HepG2 (cell line): ENCODE data around the gene NRN1L. TPM values are rescaled to one million over a fixed set of nuclear protein-coding genes. Genes with fewer than 3 reads are reported as not detected.

ENCODE experiments used
- ATAC-seq: fragments of 200-7000 bp; cut with Tn5 transposase; 3 replicates; pipeline ENCODE4 v1.9.1; 2020; ENCODE audit warnings: mild to moderate bottlenecking, moderate library complexity
- BruUV-seq: library from RNA; stranded (reverse); fragments of 400-500 nt; replicated peaks from 2 replicates; lab custom pipeline; 2021; lab: Mats Ljungman, UMichigan
- CTCF ChIA-PET: fragments of 300-600 bp; formaldehyde crosslinking; extraction: SDS; loops from one replicate; lab custom pipeline; 2021; ENCODE audit warnings: low total read pairs, inconsistent platforms, low intra/inter-chr PET ratio; lab: Yijun Ruan, JAX
- POLR2A ChIA-PET: fragments of 350-600 bp; sonication (Branson Sonifier 250); formaldehyde crosslinking; loops from one replicate; lab custom pipeline; 2020; ENCODE audit warnings: antibody characterized with exemption, inconsistent platforms; lab: Yijun Ruan, JAX
- DNase-seq: peaks from one replicate; pipeline ENCODE4 v3.0.0-alpha.2; 2015; ENCODE audit warnings: low spot score
- FAIRE-seq: peaks from 3 replicates; lab custom pipeline; 2011; peaks lifted over from hg19 to GRCh38; lab: Jason Lieb, UNC
- H2AFZ ChIP-seq: one replicate; pipeline ENCODE4 v1.6.1; 2011; ENCODE audit warnings: low read length, inconsistent platforms
- H3K27ac ChIP-seq: fragments of 300-600 bp; 3 replicates; pipeline ENCODE4 v1.8.0; 2011; ENCODE audit warnings: mixed run types, mild to moderate bottlenecking, mixed read lengths, low read length, inconsistent platforms; ENCODE audit not compliant: insufficient read depth; ENCODE audit errors: extremely low read length
- H3K27me3 ChIP-seq, 2 experiments: fragments of 200-600 bp in 1 of 2; 2 replicates in 1 of 2; 3 replicates in 1 of 2; pipeline versions ENCODE4 v1.6.0 to v1.8.0; 2011; ENCODE audit warnings: low read length in 2 of 2, mild to moderate bottlenecking in 2 of 2, moderate library complexity in 2 of 2, inconsistent platforms in 1 of 2; ENCODE audit not compliant: insufficient read depth in 2 of 2, control insufficient read depth in 1 of 2
- H3K36me3 ChIP-seq, 2 experiments: fragments of 200-600 bp in 1 of 2; replicated peaks in 1 of 2; 2 replicates in 1 of 2; 3 replicates in 1 of 2; pipeline versions ENCODE4 v1.5.1 to v1.8.0; 2011; ENCODE audit warnings: low read length in 2 of 2, inconsistent platforms in 1 of 2; ENCODE audit not compliant: insufficient read depth in 2 of 2, control insufficient read depth in 1 of 2
- H3K4me1 ChIP-seq: 2 replicates; pipeline ENCODE4 v1.5.1; 2012; ENCODE audit warnings: low read length, inconsistent platforms; ENCODE audit not compliant: insufficient read depth
- H3K4me2 ChIP-seq: 2 replicates; pipeline ENCODE4 v1.6.0; 2011; ENCODE audit warnings: low read depth, low read length, inconsistent platforms
- H3K4me3 ChIP-seq, 3 experiments: fragments of 200-600 bp in 1 of 3; sonication (generic), shearing (Covaris generic) in 1 of 3; replicated peaks in 1 of 3; 2 replicates each; pipeline ENCODE4 v1.5.1; 2011 to 2016; ENCODE audit warnings: low read length in 3 of 3, inconsistent platforms in 2 of 3, low read depth in 2 of 3, mild to moderate bottlenecking in 2 of 3, control low read depth in 1 of 3, mixed read lengths in 1 of 3; ENCODE audit not compliant: insufficient read depth in 1 of 3
- H3K79me2 ChIP-seq: one replicate; pipeline ENCODE4 v1.6.1; 2011; ENCODE audit warnings: low read length, inconsistent platforms; ENCODE audit not compliant: insufficient read depth
- H3K9ac ChIP-seq: 2 replicates; pipeline ENCODE4 v1.6.0; 2011; ENCODE audit warnings: mild to moderate bottlenecking, low read depth, low read length, inconsistent platforms; ENCODE audit not compliant: insufficient read depth
- H3K9me3 ChIP-seq: 2 replicates; pipeline ENCODE4 v1.5.1; 2012; ENCODE audit warnings: mild to moderate bottlenecking, low read length
- H4K20me1 ChIP-seq: 2 replicates; pipeline ENCODE4 v1.6.0; 2011; ENCODE audit warnings: inconsistent platforms, mild to moderate bottlenecking, low read length, moderate library complexity; ENCODE audit not compliant: insufficient read depth
- ATF7-NPFF ChIP-seq: sonication (generic); formaldehyde crosslinking; IDR thresholded peaks from 2 replicates; pipeline ENCODE4 v1.8.1; 2023; ENCODE audit warnings: mild to moderate bottlenecking, low read depth, missing genetic modification reagents, moderate library complexity
- GMEB2 ChIP-seq: IDR thresholded peaks from 2 replicates; pipeline ENCODE4 v1.6.1; 2016; ENCODE audit warnings: missing biosample characterization, missing genetic modification reagents, low read depth
- NCOR1 ChIP-seq: fragments of 200-600 bp; sonication (generic); IDR thresholded peaks from 2 replicates; pipeline ENCODE4 v1.7.0; 2017; ENCODE audit warnings: antibody characterized with exemption, low read length, borderline replicate concordance
- POLR2G ChIP-seq: fragments of 200-400 bp; formaldehyde crosslinking; IDR thresholded peaks from 2 replicates; pipeline ENCODE4 v1.6.1; 2018; ENCODE audit warnings: mild to moderate bottlenecking, low read depth, low read length, moderate library complexity
- RBFOX2 ChIP-seq: fragments of 200-400 bp; formaldehyde crosslinking; IDR thresholded peaks from 2 replicates; pipeline ENCODE4 v1.6.1; 2017; ENCODE audit warnings: low read depth, mild to moderate bottlenecking, low read length
- TCF7 ChIP-seq: sonication (generic); IDR thresholded peaks from 2 replicates; pipeline ENCODE4 v1.6.1; 2016; ENCODE audit warnings: antibody characterized with exemption, low read depth
- ZBTB34 ChIP-seq: sonication (generic); formaldehyde crosslinking; IDR thresholded peaks from 2 replicates; pipeline ENCODE4 v1.8.0; 2022; ENCODE audit warnings: mild to moderate bottlenecking, missing genetic modification reagents
- ZNF160 ChIP-seq: sonication (generic); formaldehyde crosslinking; IDR thresholded peaks from 2 replicates; pipeline ENCODE4 v1.8.0; 2022; ENCODE audit warnings: mild to moderate bottlenecking, inconsistent platforms, missing genetic modification reagents
- ZNF253 ChIP-seq: sonication (generic); formaldehyde crosslinking; IDR thresholded peaks from 2 replicates; pipeline ENCODE4 v1.8.0; 2022; ENCODE audit warnings: mild to moderate bottlenecking, missing genetic modification reagents, borderline replicate concordance
- ZNF720 ChIP-seq: sonication (generic); formaldehyde crosslinking; IDR thresholded peaks from 2 replicates; pipeline ENCODE4 v1.4.0; 2020; ENCODE audit warnings: missing genetic modification reagents
- ZSCAN9 ChIP-seq: IDR thresholded peaks from 2 replicates; pipeline ENCODE4 v1.6.1; 2016; ENCODE audit warnings: borderline replicate concordance
- WGBS: methylation state at CpG from one replicate; pipeline ENCODE4 v1.1.6; 2017; ENCODE audit warnings: low lambda C conversion rate; 5-methylcytosine and 5-hydroxymethylcytosine counted together
- in situ Hi-C: cut with HindIII; loops from 2 replicates; pipeline ENCODE4 v1.10.0; 2017; ENCODE audit warnings: low pct_unique_long_range_greater_than_20kb; ENCODE audit not compliant: extremely low pct_ligation_motif_present
- intact Hi-C: fragments of 100-400 bp; cut with micrococcal nuclease; formaldehyde crosslinking; loops from one replicate; pipeline ENCODE4 v1.10.0; 2022; ENCODE audit not compliant: unreplicated experiment
- polyA plus RNA-seq, 8 experiments: library from polyadenylated mRNA; depleted of rRNA in 3 of 8; stranded (reverse) in 7 of 8; unstranded in 1 of 8; fragments of >200 nt; fragmentation: Illumina TruSeq in 4 of 8; extraction: Trizol in 4 of 8; gene quantifications; 2 replicates each; pipeline versions ENCODE4 v1.2.1 to v1.2.3, GENCODE V29; 2011 to 2016; ENCODE audit warnings: low read depth in 4 of 8, missing spikeins in 1 of 8, mixed read lengths in 1 of 8; ENCODE audit not compliant: insufficient read depth in 1 of 8
- total RNA-seq, 5 experiments: library from RNA; depleted of rRNA; stranded (reverse); fragments of >200 nt; fragmentation: Illumina TruSeq; extraction: Trizol; gene quantifications; 2 replicates each; pipeline ENCODE4 v1.2.3, GENCODE V29; 2016; ENCODE audit warnings: low read depth in 1 of 5

NRN1L gene
- total and polyA plus RNA-seq, 2 of the 13 experiments (the other 11 are each of a cell fraction or from before 2014, with no cell fraction given): 0.53 to 1.2 TPM

GRCh38 chr16:67879936-67880335 lies 4.7 kb upstream of the NRN1L start:
- Histone ChIP-seq H3K27me3 (no peaks in the 10 kb centered on the region), H3K79me2 (peaks cover 13% of the 10 kb centered on the region), H3K9me3 (no peaks in the 10 kb centered on the region), H3K27ac (no peak overlapping the region), H2AFZ (no peak overlapping the region), H3K4me3 (no peak overlapping the region), H3K4me2 (no peak overlapping the region)
- TF ChIP-seq POLR2G: 0 out of 2 replicates have a peak, but pooled peaks have one; percentile 2
- TF ChIP-seq RBFOX2: peak; percentile 39; the same call in 1 of the 2 replicates
- no peak for TF ChIP-seq ZBTB34 (CRISPR knock-in tag)
- TF ChIP-seq ATF7-NPFF (CRISPR knock-in tag): no peak
- TF ChIP-seq ZNF253: no peak
- TF ChIP-seq ZSCAN9 (CRISPR knock-in tag): no peak
- TF ChIP-seq, all 625 proteins: peak for 2
- H3K4me1 ChIP-seq: peaks cover 32% of the 10 kb centered on the region
- ATAC-seq (no peak), DNase-seq (no peak), FAIRE-seq (no peak)
- H3K36me3 ChIP-seq: peaks cover 65 to 99% of the 10 kb centered on the region in 2 experiments
- in situ Hi-C loops: loop anchor here (10.0 kb wide), 1 partner anchor 165 kb away; no protein-coding TSS in a partner anchor
- no TSS peak for BruUV-seq
- POLR2A ChIA-PET: no interaction called here
- intact Hi-C loops: loop anchor here (5.0 kb wide), 1 partner anchor 162 kb away; no protein-coding TSS in a partner anchor
- H3K9ac ChIP-seq: no peak overlapping the region
- CTCF ChIA-PET: no interaction called here
- H4K20me1 ChIP-seq: peaks cover 6% of the 10 kb centered on the region
- WGBS: 95% methylated on average over 4 of the region's 5 CpGs

- H3K9ac ChIP-seq: no peak overlapping the region
- H3K27ac ChIP-seq: no peak overlapping the region
- in situ Hi-C loops: loop anchor here (10.0 kb wide), 1 partner anchor 164 kb away; no protein-coding TSS in a partner anchor
- H3K36me3 ChIP-seq: peaks cover 65 to 94% of the 10 kb centered on the region in 2 experiments
- H3K4me3 ChIP-seq: no peak overlapping the region
- H3K9me3 ChIP-seq: no peaks in the 10 kb centered on the region
- POLR2A ChIA-PET: interaction anchor here (2.1 kb wide), 1 partner anchor 55 kb away, joined by 5 read pairs; no protein-coding TSS in a partner anchor
- 98% methylated on average over 13 of the region's 13 CpGs for WGBS
- H3K79me2 ChIP-seq: peaks cover 7% of the 10 kb centered on the region
- H3K4me2 ChIP-seq: no peak overlapping the region
- ATAC-seq: no peak
- no TSS peak for BruUV-seq
- no peaks in the 10 kb centered on the region for H4K20me1 ChIP-seq
- no peak for DNase-seq
- TF ChIP-seq TCF7 (no peak), NCOR1 (no peak), GMEB2 (CRISPR knock-in tag) (no peak), ZNF720 (CRISPR knock-in tag) (no peak), ZNF160 (CRISPR knock-in tag) (no peak), RBFOX2 (0 out of 2 replicates have a peak, but pooled peaks have one; percentile 26)
- TF ChIP-seq, all 625 proteins: peak for 1
- no peak for FAIRE-seq
- no peak overlapping the region for H2AFZ ChIP-seq
- H3K4me1 ChIP-seq: peaks cover 32% of the 10 kb centered on the region
- CTCF ChIA-PET: no interaction called here
- intact Hi-C loops: loop anchor here (5.0 kb wide), 1 partner anchor 162 kb away; no protein-coding TSS in a partner anchor
- H3K27me3 ChIP-seq: no peaks in the 10 kb centered on the region
Measured at GRCh38 chr16:67880584-67880983, 4.1 kb upstream of the NRN1L start.
